K562 (cell line): Measurements from ENCODE around the gene IMMP2L.

Source experiments
- ARID2 ChIP-seq: fragments of 450-650 bp; IDR thresholded peaks from 2 replicates; pipeline ENCODE4 v1.6.1; 2017; ENCODE audit warnings: antibody characterized with exemption, mild to moderate bottlenecking
- CBX5 ChIP-seq: IDR thresholded peaks from 2 replicates; pipeline ENCODE4 v1.6.1; 2014; ENCODE audit warnings: low read depth, borderline replicate concordance
- CTCF ChIP-seq, 3 experiments: IDR thresholded peaks in 2 of 3; conservative IDR thresholded peaks in 1 of 3; 2 replicates each; pipeline ENCODE4 v1.5.1; 2011 to 2012; ENCODE audit warnings: low read length in 3 of 3, mild to moderate bottlenecking in 3 of 3, control low read depth in 2 of 3, improper control_type of control experiment in 1 of 3, inconsistent platforms in 1 of 3, low read depth in 1 of 3, mixed read lengths in 1 of 3, moderate library complexity in 1 of 3; ENCODE audit not compliant: insufficient read depth in 2 of 3
- KLF13 ChIP-seq: fragments of 450-650 bp; IDR thresholded peaks from 2 replicates; pipeline ENCODE4 v1.6.1; 2016; ENCODE audit warnings: missing genetic modification characterization, low read depth, mild to moderate bottlenecking, missing compliant biosample characterization, moderate library complexity, borderline replicate concordance
- NR2C2 ChIP-seq, 2 experiments: fragments of 200-800 bp in 1 of 2; sonication (Bioruptor generic) in 1 of 2; sonication (generic) in 1 of 2; formaldehyde crosslinking in 1 of 2; IDR thresholded peaks; 2 replicates each; pipeline versions ENCODE4 v1.6.1 to v1.8.0; 2016 to 2022; ENCODE audit warnings: mild to moderate bottlenecking in 1 of 2, missing compliant biosample characterization in 1 of 2, missing genetic modification characterization in 1 of 2, missing genetic modification reagents in 1 of 2
- RBM17 ChIP-seq: fragments of 200-400 bp; formaldehyde crosslinking; IDR thresholded peaks from 2 replicates; pipeline ENCODE4 v1.6.1; 2017; ENCODE audit warnings: low read depth, mild to moderate bottlenecking, low read length, borderline replicate concordance
- TGIF2 ChIP-seq: sonication (generic); formaldehyde crosslinking; IDR thresholded peaks from 2 replicates; pipeline ENCODE4 v1.8.1; 2022; ENCODE audit warnings: mild to moderate bottlenecking, missing genetic modification reagents, moderate library complexity
- ZNF707 ChIP-seq: fragments of 250-450 bp; sonication (Bioruptor Pico); conservative IDR thresholded peaks from 2 replicates; pipeline ENCODE4 v1.8.0; 2022; ENCODE audit warnings: inconsistent platforms, mild to moderate bottlenecking, moderate library complexity
- TF ChIP-seq, protein P1 (sequence below): sonication (generic); formaldehyde crosslinking; IDR thresholded peaks from 2 replicates; pipeline ENCODE4 v1.5.0; 2020; ENCODE audit warnings: missing genetic modification reagents
- TF ChIP-seq, protein P2 (sequence below): fragments of 450-650 bp; IDR thresholded peaks from 2 replicates; pipeline ENCODE4 v1.6.1; 2018; ENCODE audit not compliant: partially characterized antibody
- TF ChIP-seq, protein P3 (sequence below): fragments of 250-450 bp; sonication (Bioruptor Pico); IDR thresholded peaks from 2 replicates; pipeline ENCODE4 v1.4.0; 2020; ENCODE audit warnings: mild to moderate bottlenecking
- TF ChIP-seq, protein P4 (sequence below): fragments of 450-650 bp; IDR thresholded peaks from 2 replicates; pipeline ENCODE4 v1.6.1; 2017; ENCODE audit warnings: antibody characterized with exemption, mild to moderate bottlenecking
- TF ChIP-seq, protein P5 (sequence below): fragments of 450-650 bp; IDR thresholded peaks from 2 replicates; pipeline ENCODE4 v1.6.1; 2016

DNA sequence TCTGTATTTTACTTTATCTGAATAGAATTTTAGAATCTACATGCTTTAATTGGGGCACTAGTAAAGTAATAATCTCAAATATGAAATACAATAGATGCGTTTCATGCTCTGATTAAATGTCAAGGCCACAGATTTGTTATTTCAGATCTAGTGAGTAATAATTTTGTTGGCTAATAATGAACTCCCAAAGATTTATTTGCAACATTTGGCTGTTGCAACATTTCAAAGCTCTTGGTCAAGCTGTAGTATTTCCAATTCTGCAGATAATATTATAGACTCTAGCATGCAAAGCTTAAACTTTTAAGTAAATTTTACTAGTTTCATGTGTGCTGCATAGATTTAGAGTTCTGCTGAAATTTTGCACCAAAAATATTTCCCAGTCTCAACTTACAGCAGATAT, 454.7 kb downstream of the IMMP2L start:
- TF ChIP-seq KLF13 (tag) (no peak), RBM17 (no peak), TGIF2 (CRISPR knock-in tag) (no peak), CBX5 (no peak), ZNF707 (CRISPR knock-in tag) (no peak), ARID2 (no peak), NR2C2 (CRISPR knock-in tag; IDR thresholded peaks at IDR 0.05) (no peak), NR2C2 (tag; IDR thresholded peaks at IDR 0.05) (no peak), CTCF (IDR thresholded peaks at IDR 0.05 in 2 of 3, conservative IDR thresholded peaks at IDR 0.05 in 1 of 3; ENCODE audit: insufficient read depth in 2 of 3, low read depth in 1 of 3, low read length in 3 of 3) (no peak)
- TF ChIP-seq, protein P1, sequence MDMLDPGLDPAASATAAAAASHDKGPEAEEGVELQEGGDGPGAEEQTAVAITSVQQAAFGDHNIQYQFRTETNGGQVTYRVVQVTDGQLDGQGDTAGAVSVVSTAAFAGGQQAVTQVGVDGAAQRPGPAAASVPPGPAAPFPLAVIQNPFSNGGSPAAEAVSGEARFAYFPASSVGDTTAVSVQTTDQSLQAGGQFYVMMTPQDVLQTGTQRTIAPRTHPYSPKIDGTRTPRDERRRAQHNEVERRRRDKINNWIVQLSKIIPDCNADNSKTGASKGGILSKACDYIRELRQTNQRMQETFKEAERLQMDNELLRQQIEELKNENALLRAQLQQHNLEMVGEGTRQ (CRISPR knock-in tag), result no peak
- TF ChIP-seq, protein P2, sequence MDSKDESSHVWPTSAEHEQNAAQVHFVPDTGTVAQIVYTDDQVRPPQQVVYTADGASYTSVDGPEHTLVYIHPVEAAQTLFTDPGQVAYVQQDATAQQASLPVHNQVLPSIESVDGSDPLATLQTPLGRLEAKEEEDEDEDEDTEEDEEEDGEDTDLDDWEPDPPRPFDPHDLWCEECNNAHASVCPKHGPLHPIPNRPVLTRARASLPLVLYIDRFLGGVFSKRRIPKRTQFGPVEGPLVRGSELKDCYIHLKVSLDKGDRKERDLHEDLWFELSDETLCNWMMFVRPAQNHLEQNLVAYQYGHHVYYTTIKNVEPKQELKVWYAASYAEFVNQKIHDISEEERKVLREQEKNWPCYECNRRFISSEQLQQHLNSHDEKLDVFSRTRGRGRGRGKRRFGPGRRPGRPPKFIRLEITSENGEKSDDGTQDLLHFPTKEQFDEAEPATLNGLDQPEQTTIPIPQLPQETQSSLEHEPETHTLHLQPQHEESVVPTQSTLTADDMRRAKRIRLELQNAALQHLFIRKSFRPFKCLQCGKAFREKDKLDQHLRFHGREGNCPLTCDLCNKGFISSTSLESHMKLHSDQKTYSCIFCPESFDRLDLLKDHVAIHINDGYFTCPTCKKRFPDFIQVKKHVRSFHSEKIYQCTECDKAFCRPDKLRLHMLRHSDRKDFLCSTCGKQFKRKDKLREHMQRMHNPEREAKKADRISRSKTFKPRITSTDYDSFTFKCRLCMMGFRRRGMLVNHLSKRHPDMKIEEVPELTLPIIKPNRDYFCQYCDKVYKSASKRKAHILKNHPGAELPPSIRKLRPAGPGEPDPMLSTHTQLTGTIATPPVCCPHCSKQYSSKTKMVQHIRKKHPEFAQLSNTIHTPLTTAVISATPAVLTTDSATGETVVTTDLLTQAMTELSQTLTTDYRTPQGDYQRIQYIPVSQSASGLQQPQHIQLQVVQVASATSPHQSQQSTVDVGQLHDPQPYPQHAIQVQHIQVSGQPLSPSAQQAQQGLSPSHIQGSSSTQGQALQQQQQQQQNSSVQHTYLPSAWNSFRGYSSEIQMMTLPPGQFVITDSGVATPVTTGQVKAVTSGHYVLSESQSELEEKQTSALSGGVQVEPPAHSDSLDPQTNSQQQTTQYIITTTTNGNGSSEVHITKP, result no peak
- TF ChIP-seq, protein P3, sequence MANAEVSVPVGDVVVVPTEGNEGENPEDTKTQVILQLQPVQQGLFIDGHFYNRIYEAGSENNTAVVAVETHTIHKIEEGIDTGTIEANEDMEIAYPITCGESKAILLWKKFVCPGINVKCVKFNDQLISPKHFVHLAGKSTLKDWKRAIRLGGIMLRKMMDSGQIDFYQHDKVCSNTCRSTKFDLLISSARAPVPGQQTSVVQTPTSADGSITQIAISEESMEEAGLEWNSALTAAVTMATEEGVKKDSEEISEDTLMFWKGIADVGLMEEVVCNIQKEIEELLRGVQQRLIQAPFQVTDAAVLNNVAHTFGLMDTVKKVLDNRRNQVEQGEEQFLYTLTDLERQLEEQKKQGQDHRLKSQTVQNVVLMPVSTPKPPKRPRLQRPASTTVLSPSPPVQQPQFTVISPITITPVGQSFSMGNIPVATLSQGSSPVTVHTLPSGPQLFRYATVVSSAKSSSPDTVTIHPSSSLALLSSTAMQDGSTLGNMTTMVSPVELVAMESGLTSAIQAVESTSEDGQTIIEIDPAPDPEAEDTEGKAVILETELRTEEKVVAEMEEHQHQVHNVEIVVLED, result no peak
- TF ChIP-seq, protein P4, sequence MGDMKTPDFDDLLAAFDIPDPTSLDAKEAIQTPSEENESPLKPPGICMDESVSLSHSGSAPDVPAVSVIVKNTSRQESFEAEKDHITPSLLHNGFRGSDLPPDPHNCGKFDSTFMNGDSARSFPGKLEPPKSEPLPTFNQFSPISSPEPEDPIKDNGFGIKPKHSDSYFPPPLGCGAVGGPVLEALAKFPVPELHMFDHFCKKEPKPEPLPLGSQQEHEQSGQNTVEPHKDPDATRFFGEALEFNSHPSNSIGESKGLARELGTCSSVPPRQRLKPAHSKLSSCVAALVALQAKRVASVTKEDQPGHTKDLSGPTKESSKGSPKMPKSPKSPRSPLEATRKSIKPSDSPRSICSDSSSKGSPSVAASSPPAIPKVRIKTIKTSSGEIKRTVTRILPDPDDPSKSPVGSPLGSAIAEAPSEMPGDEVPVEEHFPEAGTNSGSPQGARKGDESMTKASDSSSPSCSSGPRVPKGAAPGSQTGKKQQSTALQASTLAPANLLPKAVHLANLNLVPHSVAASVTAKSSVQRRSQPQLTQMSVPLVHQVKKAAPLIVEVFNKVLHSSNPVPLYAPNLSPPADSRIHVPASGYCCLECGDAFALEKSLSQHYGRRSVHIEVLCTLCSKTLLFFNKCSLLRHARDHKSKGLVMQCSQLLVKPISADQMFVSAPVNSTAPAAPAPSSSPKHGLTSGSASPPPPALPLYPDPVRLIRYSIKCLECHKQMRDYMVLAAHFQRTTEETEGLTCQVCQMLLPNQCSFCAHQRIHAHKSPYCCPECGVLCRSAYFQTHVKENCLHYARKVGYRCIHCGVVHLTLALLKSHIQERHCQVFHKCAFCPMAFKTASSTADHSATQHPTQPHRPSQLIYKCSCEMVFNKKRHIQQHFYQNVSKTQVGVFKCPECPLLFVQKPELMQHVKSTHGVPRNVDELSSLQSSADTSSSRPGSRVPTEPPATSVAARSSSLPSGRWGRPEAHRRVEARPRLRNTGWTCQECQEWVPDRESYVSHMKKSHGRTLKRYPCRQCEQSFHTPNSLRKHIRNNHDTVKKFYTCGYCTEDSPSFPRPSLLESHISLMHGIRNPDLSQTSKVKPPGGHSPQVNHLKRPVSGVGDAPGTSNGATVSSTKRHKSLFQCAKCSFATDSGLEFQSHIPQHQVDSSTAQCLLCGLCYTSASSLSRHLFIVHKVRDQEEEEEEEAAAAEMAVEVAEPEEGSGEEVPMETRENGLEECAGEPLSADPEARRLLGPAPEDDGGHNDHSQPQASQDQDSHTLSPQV, result no peak
- TF ChIP-seq, protein P5, sequence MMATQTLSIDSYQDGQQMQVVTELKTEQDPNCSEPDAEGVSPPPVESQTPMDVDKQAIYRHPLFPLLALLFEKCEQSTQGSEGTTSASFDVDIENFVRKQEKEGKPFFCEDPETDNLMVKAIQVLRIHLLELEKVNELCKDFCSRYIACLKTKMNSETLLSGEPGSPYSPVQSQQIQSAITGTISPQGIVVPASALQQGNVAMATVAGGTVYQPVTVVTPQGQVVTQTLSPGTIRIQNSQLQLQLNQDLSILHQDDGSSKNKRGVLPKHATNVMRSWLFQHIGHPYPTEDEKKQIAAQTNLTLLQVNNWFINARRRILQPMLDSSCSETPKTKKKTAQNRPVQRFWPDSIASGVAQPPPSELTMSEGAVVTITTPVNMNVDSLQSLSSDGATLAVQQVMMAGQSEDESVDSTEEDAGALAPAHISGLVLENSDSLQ, result no peak
